Mesothelial cell of epicardium (in vitro differentiated cells): ENCODE results near the gene PXYLP1. TPM values are rescaled to one million over a fixed set of nuclear protein-coding genes. Genes with fewer than 3 reads are reported as not detected.

Experiments
- DNase-seq, 2 experiments: peaks; one replicate each; pipeline ENCODE4 v3.0.0; 2021; ENCODE audit warnings: low spot score in 2 of 2; ENCODE audit not compliant: unreplicated experiment in 2 of 2
- H3K27ac Mint-ChIP-seq: 2 replicates; pipeline ENCODE4 v1.8.0; 2021; ENCODE audit warnings: mixed read lengths
- H3K27me3 Mint-ChIP-seq: 2 replicates; pipeline ENCODE4 v1.8.0; 2021; ENCODE audit warnings: low read depth, mixed read lengths
- H3K36me3 Mint-ChIP-seq: 2 replicates; pipeline ENCODE4 v1.8.0; 2021; ENCODE audit warnings: mixed read lengths
- H3K4me1 Mint-ChIP-seq: 2 replicates; pipeline ENCODE4 v1.8.0; 2021; ENCODE audit warnings: mixed read lengths
- H3K4me3 Mint-ChIP-seq: 2 replicates; pipeline ENCODE4 v1.8.0; 2021; ENCODE audit warnings: mild to moderate bottlenecking, moderate library complexity, mixed read lengths
- H3K9me3 Mint-ChIP-seq: 2 replicates; pipeline ENCODE4 v1.8.0; 2021; ENCODE audit warnings: mixed read lengths
- CTCF ChIP-seq: fragments of 200-600 bp; sonication (generic); IDR thresholded peaks from one replicate; pipeline ENCODE4 v1.5.0; 2021; ENCODE audit warnings: antibody characterized with exemption; ENCODE audit not compliant: unreplicated experiment
- total RNA-seq: library from RNA; stranded (reverse); gene quantifications from 3 replicates; pipeline ENCODE4 v1.2.1, GENCODE V29; 2021

PXYLP1 gene
- total RNA-seq, 1 donor from 2014 or later: 40.5 TPM

GRCh38 chr3:141236361-141236760, 4.7 kb downstream of the PXYLP1 start:
- H3K4me3 Mint-ChIP-seq: no peak overlapping the region
- peaks cover 16% of the 10 kb centered on the region for H3K4me1 Mint-ChIP-seq
- no peak for TF ChIP-seq CTCF
- no peaks in the 10 kb centered on the region for H3K36me3 Mint-ChIP-seq
- no peaks in the 10 kb centered on the region for H3K27me3 Mint-ChIP-seq
- H3K27ac Mint-ChIP-seq: no peak overlapping the region
- no peaks in the 10 kb centered on the region for H3K9me3 Mint-ChIP-seq
- no peak for DNase-seq

- H3K36me3 Mint-ChIP-seq: no peaks in the 10 kb centered on the region
- H3K9me3 Mint-ChIP-seq: no peaks in the 10 kb centered on the region
- DNase-seq: no peak
- no peak for TF ChIP-seq CTCF
- H3K4me1 Mint-ChIP-seq: peaks cover 26% of the 10 kb centered on the region
- H3K4me3 Mint-ChIP-seq: no peak overlapping the region
- H3K27ac Mint-ChIP-seq: no peak overlapping the region
- no peaks in the 10 kb centered on the region for H3K27me3 Mint-ChIP-seq
Measured at GRCh38 chr3:141237701-141238521, 6.3 kb downstream of the PXYLP1 start.

GRCh38 chr3:141239511-141240281, 8.1 kb downstream of the PXYLP1 start:
- no peak for TF ChIP-seq CTCF
- Mint-ChIP-seq H3K9me3 (no peaks in the 10 kb centered on the region), H3K27ac (no peak overlapping the region), H3K4me1 (peaks cover 30% of the 10 kb centered on the region), H3K4me3 (no peak overlapping the region), H3K36me3 (no peaks in the 10 kb centered on the region), H3K27me3 (no peaks in the 10 kb centered on the region)
- no peak for DNase-seq

GRCh38 chr3:141240286-141240685, 8.7 kb downstream of the PXYLP1 start:
- Mint-ChIP-seq H3K27me3 (no peaks in the 10 kb centered on the region), H3K27ac (no peak overlapping the region), H3K4me1 (peaks cover 30% of the 10 kb centered on the region), H3K9me3 (no peaks in the 10 kb centered on the region), H3K36me3 (no peaks in the 10 kb centered on the region), H3K4me3 (no peak overlapping the region)
- DNase-seq: no peak
- no peak for TF ChIP-seq CTCF

GRCh38 chr3:141240687-141241615, 9.3 kb downstream of the PXYLP1 start:
- H3K27ac Mint-ChIP-seq: no peak overlapping the region

More at GRCh38 chr3:141240687-141241615, 9.3 kb downstream of the PXYLP1 start:
- H3K27me3 Mint-ChIP-seq: no peaks in the 10 kb centered on the region
- H3K9me3 Mint-ChIP-seq: no peaks in the 10 kb centered on the region
- H3K4me1 Mint-ChIP-seq: peaks cover 30% of the 10 kb centered on the region
- no peak overlapping the region for H3K4me3 Mint-ChIP-seq
- no peak for TF ChIP-seq CTCF
- no peaks in the 10 kb centered on the region for H3K36me3 Mint-ChIP-seq
- no peak for DNase-seq
